ENCODE data around the gene ZNF764. TPM values are rescaled to one million over a fixed set of nuclear protein-coding genes. Genes with fewer than 3 reads are reported as not detected.
A peak's percentile ranks its signal among the peaks of the same experiment; 100 is the strongest.
"Not testable (repeated sequence)": the region's sequence is repeated elsewhere in the genome, so short reads cannot be mapped to it uniquely, and the experiment has no call there.

Gene ZNF764
- polyA plus RNA-seq, 1 donor = 21.2 TPM

DNA sequence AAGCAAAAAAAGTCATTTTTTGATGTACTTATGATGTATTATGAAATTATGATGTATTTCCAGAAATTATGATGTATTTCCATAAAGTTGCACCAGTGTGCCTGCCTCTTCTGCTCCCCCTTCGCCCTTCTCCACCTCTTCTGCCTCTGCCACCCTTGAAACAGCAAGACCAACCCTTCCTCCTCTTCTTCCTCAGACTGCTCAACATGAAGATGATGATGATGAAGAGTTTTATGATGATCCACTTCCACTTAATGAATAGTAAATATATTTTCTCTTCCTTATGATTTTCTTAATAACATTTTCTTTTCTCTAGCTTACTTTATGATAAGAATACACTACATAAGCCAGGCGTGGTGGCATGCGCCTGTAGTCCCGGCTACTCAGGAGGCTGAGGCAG lies 34.7 kb upstream of the ZNF764 start:
- Histone ChIP-seq H3K4me1 (ENCODE audit: control insufficient read depth, insufficient read depth, low read length) (peaks cover 5% of the 10 kb centered on the region), H3K27me3 (ENCODE audit: control insufficient read depth, insufficient read depth, low read length) (no peaks in the 10 kb centered on the region), H3K36me3 (ENCODE audit: control insufficient read depth, insufficient read depth, low read length) (no peaks in the 10 kb centered on the region), H3K4me3 (ENCODE audit: low read length) (no peak overlapping the region), H3K9me3 (ENCODE audit: control insufficient read depth, low read depth, low read length) (no peaks in the 10 kb centered on the region), H3K27ac (ENCODE audit: low read length) (no peak overlapping the region)
- no peak for DNase-seq
- WGBS (ENCODE audit: insufficient coverage, low lambda C conversion rate) = no CpG with 5 or more reads among the region's 4 CpGs

- peak overlapping the region; percentile 81 for H3K27ac ChIP-seq (ENCODE audit: low read length)
- 100% methylated on average over 1 of the region's 9 CpGs for WGBS (ENCODE audit: insufficient coverage, low lambda C conversion rate)
Measured at GRCh38 chr16:30590869-30591268, 32.7 kb upstream of the ZNF764 start.

GRCh38 chr16:30589582-30589981 lies 31.4 kb upstream of the ZNF764 start:
- H3K4me3 ChIP-seq (ENCODE audit: low read length); DNase-seq; H3K9me3 ChIP-seq (ENCODE audit: control insufficient read depth, low read depth, low read length); H3K27me3 ChIP-seq (ENCODE audit: control insufficient read depth, insufficient read depth, low read length); H3K4me1 ChIP-seq (ENCODE audit: control insufficient read depth, insufficient read depth, low read length); H3K36me3 ChIP-seq (ENCODE audit: control insufficient read depth, insufficient read depth, low read length): not testable (repeated sequence)
- no CpG with 5 or more reads among the region's 2 CpGs for WGBS (ENCODE audit: insufficient coverage, low lambda C conversion rate)
- H3K27ac ChIP-seq (ENCODE audit: low read length) = peak overlapping the region; percentile 81

More at GRCh38 chr16:30590869-30591268, 32.7 kb upstream of the ZNF764 start:
- not testable (repeated sequence) for DNase-seq; H3K9me3 ChIP-seq (ENCODE audit: control insufficient read depth, low read depth, low read length); H3K4me1 ChIP-seq (ENCODE audit: control insufficient read depth, insufficient read depth, low read length); H3K36me3 ChIP-seq (ENCODE audit: control insufficient read depth, insufficient read depth, low read length); H3K4me3 ChIP-seq (ENCODE audit: low read length); H3K27me3 ChIP-seq (ENCODE audit: control insufficient read depth, insufficient read depth, low read length)

GRCh38 chr16:30588651-30589050 lies 30.5 kb upstream of the ZNF764 start:
- Histone ChIP-seq H3K9me3 (ENCODE audit: control insufficient read depth, low read depth, low read length) (no peaks in the 10 kb centered on the region), H3K4me1 (ENCODE audit: control insufficient read depth, insufficient read depth, low read length) (peaks cover 9% of the 10 kb centered on the region), H3K27me3 (ENCODE audit: control insufficient read depth, insufficient read depth, low read length) (no peaks in the 10 kb centered on the region), H3K36me3 (ENCODE audit: control insufficient read depth, insufficient read depth, low read length) (peaks cover 4% of the 10 kb centered on the region), H3K4me3 (ENCODE audit: low read length) (no peak overlapping the region), H3K27ac (ENCODE audit: low read length) (no peak overlapping the region)
- no peak for DNase-seq
- WGBS (ENCODE audit: insufficient coverage, low lambda C conversion rate) = no CpG with 5 or more reads among the region's 2 CpGs

DNA sequence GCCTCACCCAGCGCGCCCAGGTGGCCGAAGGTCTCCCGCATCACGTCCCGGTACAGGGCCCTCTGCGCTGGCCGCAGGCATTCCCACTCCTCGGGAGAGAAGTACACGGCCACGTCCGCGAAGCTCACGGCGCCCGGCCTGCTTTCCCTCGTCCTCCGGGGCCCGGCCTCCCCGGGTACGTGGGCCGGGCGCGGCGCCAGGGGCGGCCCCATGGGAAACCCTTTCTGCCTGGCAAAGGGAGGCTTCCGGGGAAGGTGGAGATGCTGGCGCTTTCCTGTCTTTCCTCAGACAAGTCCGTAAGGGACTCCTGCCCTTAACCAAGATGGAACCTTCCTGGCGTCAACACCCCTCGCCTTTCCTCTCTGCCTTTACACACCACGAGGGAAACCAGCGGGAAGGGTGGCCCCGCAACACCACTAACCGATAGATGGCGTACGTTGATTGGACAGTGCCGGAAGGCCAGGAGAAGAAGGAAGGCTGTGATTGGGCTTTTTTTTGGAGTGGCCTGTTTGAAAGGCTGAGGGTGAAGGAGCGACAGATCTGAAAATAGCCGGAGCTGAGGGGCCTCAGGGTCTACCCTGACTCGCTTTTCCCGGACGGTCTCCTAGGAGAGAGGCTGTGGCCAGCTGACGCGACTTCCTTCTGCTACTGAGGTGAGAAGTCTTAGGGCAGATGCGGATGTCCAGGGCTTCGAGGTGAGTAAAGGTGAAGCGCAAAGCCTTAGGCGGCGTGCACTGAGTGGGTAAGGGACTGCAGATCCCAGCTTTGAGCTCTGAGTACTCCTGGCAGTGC lies 27.4 kb upstream of the ZNF764 start, which contains the start of gene ZNF785:
Gene ZNF785, minus strand, starts transcription at position 298 of the 792 bp plus-strand sequence. Its CDS starts 86 bp downstream, at position 212.
- Histone ChIP-seq H3K27me3 (ENCODE audit: control insufficient read depth, insufficient read depth, low read length) (no peaks in the 10 kb centered on the region), H3K4me1 (ENCODE audit: control insufficient read depth, insufficient read depth, low read length) (peaks cover 9% of the 10 kb centered on the region), H3K9me3 (ENCODE audit: control insufficient read depth, low read depth, low read length) (peaks cover 8% of the 10 kb centered on the region), H3K36me3 (ENCODE audit: control insufficient read depth, insufficient read depth, low read length) (peaks cover 26% of the 10 kb centered on the region), H3K4me3 (ENCODE audit: low read length) (peak within 1 kb of the TSS; percentile 53), H3K27ac (ENCODE audit: low read length) (peak within 1 kb of the TSS; percentile 82)
- no CpG with 5 or more reads among the region's 50 CpGs for WGBS (ENCODE audit: insufficient coverage, low lambda C conversion rate)
- DNase-seq = peak; percentile 98

DNA sequence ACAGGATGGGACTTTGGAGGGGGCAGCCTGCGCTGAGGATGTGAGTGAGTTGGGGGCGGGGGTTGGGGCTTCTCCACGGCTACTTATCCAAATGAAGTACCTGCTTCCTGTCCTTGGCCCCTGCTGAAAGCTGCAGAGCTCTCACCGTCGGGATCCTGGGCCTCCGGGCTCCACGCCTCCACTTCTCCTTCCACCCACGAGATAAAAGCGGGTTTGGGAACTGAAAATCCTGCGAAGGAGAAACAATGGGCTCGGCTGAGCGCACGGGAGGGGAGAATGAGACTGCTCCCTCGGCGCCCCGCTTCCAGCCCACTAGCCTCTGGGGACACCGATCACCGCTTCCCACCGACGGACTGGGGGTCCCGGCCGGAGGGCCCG lies 26.8 kb upstream of the ZNF764 start:
- Histone ChIP-seq H3K4me1 (ENCODE audit: control insufficient read depth, insufficient read depth, low read length) (peaks cover 6% of the 10 kb centered on the region), H3K4me3 (ENCODE audit: low read length) (peak overlapping the region; percentile 53), H3K27ac (ENCODE audit: low read length) (peak overlapping the region; percentile 82), H3K27me3 (ENCODE audit: control insufficient read depth, insufficient read depth, low read length) (no peaks in the 10 kb centered on the region), H3K36me3 (ENCODE audit: control insufficient read depth, insufficient read depth, low read length) (peaks cover 26% of the 10 kb centered on the region), H3K9me3 (ENCODE audit: control insufficient read depth, low read depth, low read length) (peaks cover 8% of the 10 kb centered on the region)
- no CpG with 5 or more reads among the region's 23 CpGs for WGBS (ENCODE audit: insufficient coverage, low lambda C conversion rate)
- DNase-seq = no peak

DNA sequence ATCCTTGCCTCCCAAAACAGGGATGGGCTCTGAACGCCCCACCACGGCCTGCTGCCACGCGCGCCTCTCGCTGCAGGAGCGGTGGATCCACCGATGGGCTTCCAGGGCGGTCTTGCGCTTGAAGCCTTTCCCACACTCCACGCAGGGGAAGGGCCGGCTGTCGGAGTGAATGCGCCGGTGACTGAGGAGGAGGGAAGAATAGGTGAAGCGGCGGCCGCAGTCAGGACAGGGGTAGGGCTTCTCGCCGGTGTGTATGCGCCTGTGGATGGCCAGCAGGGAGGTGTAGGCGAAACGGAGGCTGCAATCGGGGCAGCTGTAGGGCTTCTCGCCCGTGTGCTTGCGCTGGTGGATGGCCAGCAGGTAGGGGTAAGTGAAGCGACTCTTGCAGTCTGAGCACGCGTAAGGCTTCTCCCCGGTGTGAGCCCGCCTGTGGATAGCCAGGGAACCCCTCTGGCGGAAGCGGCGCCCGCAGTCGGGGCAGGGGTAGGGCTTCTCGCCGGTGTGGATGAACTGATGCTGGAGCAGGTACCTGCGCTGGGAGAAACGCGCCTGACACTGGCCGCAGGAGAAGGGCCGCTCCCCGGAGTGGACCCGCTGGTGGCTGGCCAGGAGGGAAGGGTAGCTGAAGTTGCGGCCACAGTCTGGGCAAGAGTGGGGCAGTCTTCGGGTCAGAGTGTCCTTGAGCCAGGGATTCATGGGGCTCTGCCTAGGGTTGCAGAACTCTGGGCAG lies 24.6 kb upstream of the ZNF764 start:
- peaks cover 6% of the 10 kb centered on the region for H3K4me1 ChIP-seq (ENCODE audit: control insufficient read depth, insufficient read depth, low read length)
- peaks cover 8% of the 10 kb centered on the region for H3K9me3 ChIP-seq (ENCODE audit: control insufficient read depth, low read depth, low read length)
- no peak overlapping the region for H3K4me3 ChIP-seq (ENCODE audit: low read length)
- no peak for DNase-seq
- no peaks in the 10 kb centered on the region for H3K27me3 ChIP-seq (ENCODE audit: control insufficient read depth, insufficient read depth, low read length)
- H3K36me3 ChIP-seq (ENCODE audit: control insufficient read depth, insufficient read depth, low read length) = peaks cover 32% of the 10 kb centered on the region
- no peak overlapping the region for H3K27ac ChIP-seq (ENCODE audit: low read length)
- WGBS (ENCODE audit: insufficient coverage, low lambda C conversion rate) = no CpG with 5 or more reads among the region's 48 CpGs

DNA sequence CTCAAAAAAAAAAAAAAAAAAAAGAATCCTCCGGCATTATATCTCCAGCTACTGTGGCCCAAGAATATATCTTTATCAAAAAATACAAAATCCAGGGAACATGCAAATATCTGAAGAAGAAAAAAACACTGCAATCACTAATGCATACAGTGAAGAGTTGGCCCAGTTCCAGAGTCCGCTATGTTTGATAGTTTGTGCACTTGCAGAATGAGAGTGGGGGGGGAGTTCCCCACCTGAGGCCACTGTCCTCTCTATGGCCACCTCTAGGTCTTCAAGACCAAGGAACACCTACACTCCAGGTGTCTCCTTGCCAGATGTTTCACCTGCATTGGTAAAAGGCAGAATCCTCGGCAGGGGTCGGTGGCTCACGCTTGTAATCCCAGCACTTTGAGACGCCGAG lies 23.3 kb upstream of the ZNF764 start:
- Histone ChIP-seq H3K27ac (ENCODE audit: low read length) (no peak overlapping the region), H3K27me3 (ENCODE audit: control insufficient read depth, insufficient read depth, low read length) (no peaks in the 10 kb centered on the region), H3K4me1 (ENCODE audit: control insufficient read depth, insufficient read depth, low read length) (peaks cover 2% of the 10 kb centered on the region), H3K9me3 (ENCODE audit: control insufficient read depth, low read depth, low read length) (peaks cover 8% of the 10 kb centered on the region), H3K4me3 (ENCODE audit: low read length) (no peak overlapping the region), H3K36me3 (ENCODE audit: control insufficient read depth, insufficient read depth, low read length) (peaks cover 28% of the 10 kb centered on the region)
- DNase-seq = no peak
- no CpG with 5 or more reads among the region's 7 CpGs for WGBS (ENCODE audit: insufficient coverage, low lambda C conversion rate)

GRCh38 chr16:30574678-30575077 lies 16.5 kb upstream of the ZNF764 start:
- Histone ChIP-seq H3K9me3 (ENCODE audit: control insufficient read depth, low read depth, low read length) (peaks cover 2% of the 10 kb centered on the region), H3K36me3 (ENCODE audit: control insufficient read depth, insufficient read depth, low read length) (peaks cover 9% of the 10 kb centered on the region), H3K27ac (ENCODE audit: low read length) (no peak overlapping the region), H3K4me1 (ENCODE audit: control insufficient read depth, insufficient read depth, low read length) (peaks cover 14% of the 10 kb centered on the region), H3K27me3 (ENCODE audit: control insufficient read depth, insufficient read depth, low read length) (no peaks in the 10 kb centered on the region), H3K4me3 (ENCODE audit: low read length) (no peak overlapping the region)
- no peak for DNase-seq
- WGBS (ENCODE audit: insufficient coverage, low lambda C conversion rate) = 80% methylated on average over 1 of the region's 1 CpG

GRCh38 chr16:30571445-30572322 lies 13.5 kb upstream of the ZNF764 start, which contains the start of gene ZNF688:
ZNF688 (minus strand) TSS chr16:30571714; CDS start chr16:30571629, 85 bp downstream.
- Histone ChIP-seq H3K4me1 (ENCODE audit: control insufficient read depth, insufficient read depth, low read length) (peaks cover 16% of the 10 kb centered on the region), H3K27ac (ENCODE audit: low read length) (peak within 1 kb of the TSS; percentile 99)
- WGBS (ENCODE audit: insufficient coverage, low lambda C conversion rate) = no CpG with 5 or more reads among the region's 67 CpGs

More at GRCh38 chr16:30571445-30572322, 13.5 kb upstream of the ZNF764 start, which contains the start of gene ZNF688:
- no peaks in the 10 kb centered on the region for H3K27me3 ChIP-seq (ENCODE audit: control insufficient read depth, insufficient read depth, low read length)
- peak within 1 kb of the TSS; percentile 79 for H3K4me3 ChIP-seq (ENCODE audit: low read length)
- peaks cover 2% of the 10 kb centered on the region for H3K9me3 ChIP-seq (ENCODE audit: control insufficient read depth, low read depth, low read length)
- DNase-seq = peak; percentile 98 to 99
- H3K36me3 ChIP-seq (ENCODE audit: control insufficient read depth, insufficient read depth, low read length) = peaks cover 6% of the 10 kb centered on the region
